Diencephalon (tissue), 1 donor: ENCODE measurements around the gene GPR148. TPM values are rescaled to one million over a fixed set of nuclear protein-coding genes. Genes with fewer than 3 reads are reported as not detected.

Source experiments
- total RNA-seq: library from RNA; depleted of rRNA; stranded (reverse); fragments of >200 nt; gene quantifications from one replicate; pipeline ENCODE4 v1.2.3, GENCODE V29; 2014

Gene GPR148
- total RNA-seq: not detected

GRCh38 chr2:130728549-130729316 lies at the start of gene GPR148:
Gene GPR148 (plus strand): TSS chr2:130729070. CDS start chr2:130729152, 82 bp downstream.

GRCh38 chr2:130755256-130756052 lies 26.6 kb downstream of the GPR148 start, which contains the start of gene AMER3:
Gene AMER3 (plus strand): TSS chr2:130755540. CDS start chr2:130762073, 6,533 bp downstream.

Other genes with a start within 250 kb of the GPR148 start
- 1.2 TPM for gene POTEI, start 219.7 kb upstream of the GPR148 start, total RNA-seq
- not detected for gene CFC1B, start 207.8 kb upstream of the GPR148 start, total RNA-seq
- gene CFC1, start 129.5 kb upstream of the GPR148 start, total RNA-seq: 9.2 TPM
- gene POTEJ, start 117.6 kb upstream of the GPR148 start, total RNA-seq: 0.46 TPM
- gene AMER3, start 26.5 kb downstream of the GPR148 start, total RNA-seq: 33.7 TPM
- 68.5 TPM for gene ARHGEF4, start 107.8 kb downstream of the GPR148 start, total RNA-seq